ENCODE results near the gene PASK. TPM values are rescaled to one million over a fixed set of nuclear protein-coding genes. Genes with fewer than 3 reads are reported as not detected.

Gene PASK
- total RNA-seq, 2 experiments from 2014 or later, result 26.8 to 84.3 TPM

DNA sequence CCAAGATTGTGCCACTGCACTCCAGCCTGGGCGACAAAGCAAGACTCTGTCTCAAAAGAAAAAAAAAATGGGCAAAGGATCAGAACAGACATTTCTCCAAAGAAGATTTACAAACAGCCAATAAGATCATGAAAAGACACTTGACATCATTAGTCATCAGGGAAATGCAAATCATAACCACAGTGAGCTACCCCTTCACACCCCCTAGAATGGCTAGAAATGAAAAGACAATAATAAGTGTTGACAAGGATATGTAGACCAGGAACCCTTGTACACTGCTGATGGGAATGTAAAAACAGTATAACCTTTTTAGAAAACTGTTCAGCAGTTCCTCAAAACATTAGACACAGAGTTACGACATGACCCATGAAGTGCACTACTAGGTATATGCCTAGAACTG is 28.8 kb downstream of the PASK start:
- Histone ChIP-seq H3K4me2 (ENCODE audit: low read length) (no peak overlapping the region), H3K9me3 (ENCODE audit: low read length) (0 out of 2 replicates have a peak, but pooled peaks cover 3% of the 10 kb centered on the region), H3K9me2 (ENCODE audit: insufficient read depth, low read length) (no peaks in the 10 kb centered on the region), H3K36me3 (ENCODE audit: insufficient read depth, low read length) (peaks cover 36% of the 10 kb centered on the region), H4K20me1 (ENCODE audit: insufficient read depth, low read length) (no peaks in the 10 kb centered on the region), H3K4me3 (ENCODE audit: low read depth, low read length, poor library complexity, severe bottlenecking) (no peak overlapping the region), H3K4me1 (ENCODE audit: insufficient read depth, low read length, poor library complexity, severe bottlenecking) (no peaks in the 10 kb centered on the region), H2AFZ (ENCODE audit: low read length) (no peak overlapping the region), H3K27ac (ENCODE audit: low read depth, low read length, poor library complexity, severe bottlenecking) (no peak overlapping the region), H3K79me2 (ENCODE audit: insufficient read depth, low read depth, low read length) (no peaks in the 10 kb centered on the region)
- POLR2A ChIA-PET, result no interaction called here
- intact Hi-C loops (cut with micrococcal nuclease; ENCODE audit: unreplicated experiment), result no loop called here
- BruUV-seq (replicated peaks), result no TSS peak
- TF ChIP-seq, protein P1, sequence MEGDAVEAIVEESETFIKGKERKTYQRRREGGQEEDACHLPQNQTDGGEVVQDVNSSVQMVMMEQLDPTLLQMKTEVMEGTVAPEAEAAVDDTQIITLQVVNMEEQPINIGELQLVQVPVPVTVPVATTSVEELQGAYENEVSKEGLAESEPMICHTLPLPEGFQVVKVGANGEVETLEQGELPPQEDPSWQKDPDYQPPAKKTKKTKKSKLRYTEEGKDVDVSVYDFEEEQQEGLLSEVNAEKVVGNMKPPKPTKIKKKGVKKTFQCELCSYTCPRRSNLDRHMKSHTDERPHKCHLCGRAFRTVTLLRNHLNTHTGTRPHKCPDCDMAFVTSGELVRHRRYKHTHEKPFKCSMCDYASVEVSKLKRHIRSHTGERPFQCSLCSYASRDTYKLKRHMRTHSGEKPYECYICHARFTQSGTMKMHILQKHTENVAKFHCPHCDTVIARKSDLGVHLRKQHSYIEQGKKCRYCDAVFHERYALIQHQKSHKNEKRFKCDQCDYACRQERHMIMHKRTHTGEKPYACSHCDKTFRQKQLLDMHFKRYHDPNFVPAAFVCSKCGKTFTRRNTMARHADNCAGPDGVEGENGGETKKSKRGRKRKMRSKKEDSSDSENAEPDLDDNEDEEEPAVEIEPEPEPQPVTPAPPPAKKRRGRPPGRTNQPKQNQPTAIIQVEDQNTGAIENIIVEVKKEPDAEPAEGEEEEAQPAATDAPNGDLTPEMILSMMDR (conservative IDR thresholded peaks at IDR 0.05; ENCODE audit: low read length), result no peak
- no peak for DNase-seq (ENCODE audit: low spot score)
- CTCF ChIA-PET (ENCODE audit: unreplicated experiment), result no interaction called here

DNA sequence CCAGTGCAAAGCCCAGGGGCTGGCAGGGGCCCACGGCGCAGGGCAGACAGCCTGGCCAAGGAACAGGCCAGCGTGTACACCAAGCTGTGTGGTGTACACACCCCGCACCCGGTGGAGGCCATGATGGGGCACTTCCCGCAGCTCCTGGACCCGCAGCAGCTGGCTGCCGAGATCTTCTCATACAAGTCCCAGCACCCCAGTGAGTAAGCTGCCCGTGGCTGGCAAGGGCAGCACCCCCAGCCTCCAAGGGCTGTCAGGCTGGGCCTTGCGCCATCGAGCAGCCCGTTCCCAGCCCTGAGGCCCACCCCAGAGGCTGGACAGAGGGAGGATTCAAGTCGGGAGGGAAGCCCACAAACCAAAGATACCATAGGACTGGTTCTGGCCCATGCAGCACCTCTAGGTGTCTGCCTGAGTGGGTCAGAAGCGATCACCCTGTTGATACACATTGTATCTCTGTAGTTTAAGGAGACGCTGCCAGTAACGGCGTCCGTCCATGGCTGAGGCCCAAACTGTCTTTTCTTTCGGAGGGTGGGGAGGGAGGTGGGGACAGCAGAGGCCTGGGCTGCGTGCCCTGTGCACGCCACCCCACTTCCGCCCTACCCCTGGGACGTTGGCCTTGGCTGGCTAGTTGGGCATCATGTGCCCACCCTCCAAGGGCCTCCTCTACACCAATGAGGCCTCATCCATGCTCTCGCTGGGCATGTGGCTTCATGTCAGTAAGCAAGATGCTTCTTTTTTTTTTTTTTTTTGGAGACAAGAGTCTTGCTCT is 30.4 kb downstream of the PASK start:
- no peak for DNase-seq (ENCODE audit: low spot score)
- Histone ChIP-seq H3K27ac (ENCODE audit: low read depth, low read length, poor library complexity, severe bottlenecking) (no peak overlapping the region), H3K79me2 (ENCODE audit: insufficient read depth, low read depth, low read length) (no peaks in the 10 kb centered on the region), H3K36me3 (ENCODE audit: insufficient read depth, low read length) (peaks cover 45% of the 10 kb centered on the region), H2AFZ (ENCODE audit: low read length) (no peak overlapping the region), H4K20me1 (ENCODE audit: insufficient read depth, low read length) (no peaks in the 10 kb centered on the region), H3K9me2 (ENCODE audit: insufficient read depth, low read length) (no peaks in the 10 kb centered on the region), H3K9me3 (ENCODE audit: low read length) (0 out of 2 replicates have a peak, but pooled peaks cover 3% of the 10 kb centered on the region), H3K4me3 (ENCODE audit: low read depth, low read length, poor library complexity, severe bottlenecking) (no peak overlapping the region), H3K4me1 (ENCODE audit: insufficient read depth, low read length, poor library complexity, severe bottlenecking) (no peaks in the 10 kb centered on the region), H3K4me2 (ENCODE audit: low read length) (no peak overlapping the region)
- BruUV-seq (replicated peaks), result no TSS peak
- intact Hi-C loops (cut with micrococcal nuclease; ENCODE audit: unreplicated experiment), result no loop called here
- CTCF ChIA-PET (ENCODE audit: unreplicated experiment), result no interaction called here
- TF ChIP-seq, protein P1 (conservative IDR thresholded peaks at IDR 0.05; ENCODE audit: low read length), result no peak
- no peak for TF ChIP-seq EZH2phosphoT487 (IDR thresholded peaks at IDR 0.05; ENCODE audit: borderline replicate concordance, low read depth, low read length)
- POLR2A ChIA-PET, result interaction anchor here (0.7 kb wide), 1 partner anchor 126 kb away, joined by 3 read pairs; no protein-coding TSS in a partner anchor
